Measurements from ENCODE around the gene PALD1. TPM values are rescaled to one million over a fixed set of nuclear protein-coding genes. Genes with fewer than 3 reads are reported as not detected.

The PALD1 gene
- polyA plus RNA-seq, 1 of the 3 experiments (the other 2 are of a cell fraction), result 0.16 TPM

DNA sequence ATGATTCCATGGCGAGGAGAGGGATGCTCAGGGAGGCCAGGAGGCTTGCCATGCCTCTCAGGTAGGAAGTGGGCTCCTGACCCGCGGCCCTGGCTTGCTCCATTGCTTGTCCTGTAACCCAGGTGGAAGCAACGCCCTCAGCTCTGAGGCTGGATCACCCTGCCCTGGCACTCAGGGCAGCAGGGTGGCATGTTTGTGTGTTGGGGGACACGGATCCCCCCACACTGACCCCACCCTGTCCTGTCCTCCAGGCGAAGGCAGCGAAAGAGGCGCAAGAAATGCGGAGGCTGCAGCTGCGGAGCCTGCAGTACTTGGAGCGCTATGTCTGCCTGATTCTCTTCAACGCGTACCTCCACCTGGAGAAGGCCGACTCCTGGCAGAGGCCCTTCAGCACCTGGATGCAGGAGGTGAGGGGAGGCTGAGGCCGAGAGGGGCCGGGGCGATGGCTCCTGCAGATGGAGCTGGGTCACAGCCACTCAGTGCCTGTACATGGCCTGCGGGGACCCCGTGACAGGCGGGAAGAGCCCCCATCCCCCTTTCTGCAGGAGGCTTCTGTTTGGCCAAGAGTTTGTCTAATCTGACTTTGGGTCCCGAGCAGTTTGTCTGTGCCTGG lies 85.7 kb downstream of the PALD1 start:
- DNase-seq, result no peak
- H4K20me1 ChIP-seq (ENCODE audit: insufficient read depth), result no peaks in the 10 kb centered on the region
- H3K79me2 ChIP-seq (ENCODE audit: insufficient read depth), result no peaks in the 10 kb centered on the region
- CTCF ChIA-PET, result interaction anchor here (1.1 to 1.5 kb wide), 3 partner anchors 11 to 103 kb away, joined by 3 to 4 read pairs (median 4); no protein-coding TSS in a partner anchor
- TF ChIP-seq, protein P1, sequence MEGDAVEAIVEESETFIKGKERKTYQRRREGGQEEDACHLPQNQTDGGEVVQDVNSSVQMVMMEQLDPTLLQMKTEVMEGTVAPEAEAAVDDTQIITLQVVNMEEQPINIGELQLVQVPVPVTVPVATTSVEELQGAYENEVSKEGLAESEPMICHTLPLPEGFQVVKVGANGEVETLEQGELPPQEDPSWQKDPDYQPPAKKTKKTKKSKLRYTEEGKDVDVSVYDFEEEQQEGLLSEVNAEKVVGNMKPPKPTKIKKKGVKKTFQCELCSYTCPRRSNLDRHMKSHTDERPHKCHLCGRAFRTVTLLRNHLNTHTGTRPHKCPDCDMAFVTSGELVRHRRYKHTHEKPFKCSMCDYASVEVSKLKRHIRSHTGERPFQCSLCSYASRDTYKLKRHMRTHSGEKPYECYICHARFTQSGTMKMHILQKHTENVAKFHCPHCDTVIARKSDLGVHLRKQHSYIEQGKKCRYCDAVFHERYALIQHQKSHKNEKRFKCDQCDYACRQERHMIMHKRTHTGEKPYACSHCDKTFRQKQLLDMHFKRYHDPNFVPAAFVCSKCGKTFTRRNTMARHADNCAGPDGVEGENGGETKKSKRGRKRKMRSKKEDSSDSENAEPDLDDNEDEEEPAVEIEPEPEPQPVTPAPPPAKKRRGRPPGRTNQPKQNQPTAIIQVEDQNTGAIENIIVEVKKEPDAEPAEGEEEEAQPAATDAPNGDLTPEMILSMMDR (IDR thresholded peaks at IDR 0.05), result no peak
- TF ChIP-seq TCF12 (IDR thresholded peaks at IDR 0.05), result no peak
- TF ChIP-seq EP300 (IDR thresholded peaks at IDR 0.05; ENCODE audit: borderline replicate concordance in 1 of 2, low read depth in 1 of 2, low read length in 1 of 2), result no peak
- TF ChIP-seq JUND (IDR thresholded peaks at IDR 0.05), result no peak
- TF ChIP-seq RXRA (IDR thresholded peaks at IDR 0.05; ENCODE audit: borderline replicate concordance, low read depth), result no peak
- TF ChIP-seq FOXM1 (IDR thresholded peaks at IDR 0.05; ENCODE audit: low read depth), result no peak
- TF ChIP-seq, protein P2, sequence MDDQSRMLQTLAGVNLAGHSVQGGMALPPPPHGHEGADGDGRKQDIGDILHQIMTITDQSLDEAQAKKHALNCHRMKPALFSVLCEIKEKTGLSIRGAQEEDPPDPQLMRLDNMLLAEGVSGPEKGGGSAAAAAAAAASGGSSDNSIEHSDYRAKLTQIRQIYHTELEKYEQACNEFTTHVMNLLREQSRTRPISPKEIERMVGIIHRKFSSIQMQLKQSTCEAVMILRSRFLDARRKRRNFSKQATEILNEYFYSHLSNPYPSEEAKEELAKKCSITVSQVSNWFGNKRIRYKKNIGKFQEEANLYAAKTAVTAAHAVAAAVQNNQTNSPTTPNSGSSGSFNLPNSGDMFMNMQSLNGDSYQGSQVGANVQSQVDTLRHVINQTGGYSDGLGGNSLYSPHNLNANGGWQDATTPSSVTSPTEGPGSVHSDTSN (IDR thresholded peaks at IDR 0.05), result no peak
- TF ChIP-seq NFIC (IDR thresholded peaks at IDR 0.05; ENCODE audit: borderline replicate concordance), result no peak
- no peak for TF ChIP-seq GATA2 (CRISPR knock-in tag; IDR thresholded peaks at IDR 0.05)
- TF ChIP-seq SMC3 (IDR thresholded peaks at IDR 0.05; ENCODE audit: low read depth, low read length), result no peak
- no peak for TF ChIP-seq SIN3A (IDR thresholded peaks at IDR 0.05; ENCODE audit: borderline replicate concordance, low read depth, low read length)
- TF ChIP-seq, protein P3, sequence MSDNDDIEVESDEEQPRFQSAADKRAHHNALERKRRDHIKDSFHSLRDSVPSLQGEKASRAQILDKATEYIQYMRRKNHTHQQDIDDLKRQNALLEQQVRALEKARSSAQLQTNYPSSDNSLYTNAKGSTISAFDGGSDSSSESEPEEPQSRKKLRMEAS (IDR thresholded peaks at IDR 0.05; ENCODE audit: low read depth), result no peak
- no peak for TF ChIP-seq EZH2phosphoT487 (IDR thresholded peaks at IDR 0.05; ENCODE audit: borderline replicate concordance, low read depth)
- H3K4me3 ChIP-seq (ENCODE audit: low read depth in 2 of 2, low read length in 1 of 2), result no peak overlapping the region
- H3F3A ChIP-seq (replicated peaks; ENCODE audit: insufficient read depth), result no peaks in the 10 kb centered on the region
- no peaks in the 10 kb centered on the region for H3K27me3 ChIP-seq (ENCODE audit: insufficient read depth)
- H2AFZ ChIP-seq (ENCODE audit: low read depth), result no peak overlapping the region
- 83% methylated on average over 16 of the region's 21 CpGs for WGBS (ENCODE audit: low lambda C conversion rate)
- no peaks in the 10 kb centered on the region for H3K36me3 ChIP-seq (replicated peaks in 1 of 2; ENCODE audit: control insufficient read depth in 1 of 2, insufficient read depth in 2 of 2, low read length in 1 of 2)
- no peaks in the 10 kb centered on the region for H3K9me2 ChIP-seq
- H3K9ac ChIP-seq, result no peak overlapping the region
- H3K27ac ChIP-seq (ENCODE audit: low read depth in 2 of 2, low read length in 1 of 2), result peak overlapping the region in 1 of 2 experiments; percentile 93; a peak in 1 of 4 replicates
- POLR2A ChIA-PET, result no interaction called here
- peaks cover 0 to 52% of the 10 kb centered on the region in 2 experiments; a peak in 1 of 4 replicates for H3K4me1 ChIP-seq (ENCODE audit: control insufficient read depth in 1 of 2, insufficient read depth in 2 of 2, low read depth in 1 of 2, low read length in 1 of 2)
- no peaks in the 10 kb centered on the region for H3K9me3 ChIP-seq
- no peak overlapping the region for H3K4me2 ChIP-seq

DNA sequence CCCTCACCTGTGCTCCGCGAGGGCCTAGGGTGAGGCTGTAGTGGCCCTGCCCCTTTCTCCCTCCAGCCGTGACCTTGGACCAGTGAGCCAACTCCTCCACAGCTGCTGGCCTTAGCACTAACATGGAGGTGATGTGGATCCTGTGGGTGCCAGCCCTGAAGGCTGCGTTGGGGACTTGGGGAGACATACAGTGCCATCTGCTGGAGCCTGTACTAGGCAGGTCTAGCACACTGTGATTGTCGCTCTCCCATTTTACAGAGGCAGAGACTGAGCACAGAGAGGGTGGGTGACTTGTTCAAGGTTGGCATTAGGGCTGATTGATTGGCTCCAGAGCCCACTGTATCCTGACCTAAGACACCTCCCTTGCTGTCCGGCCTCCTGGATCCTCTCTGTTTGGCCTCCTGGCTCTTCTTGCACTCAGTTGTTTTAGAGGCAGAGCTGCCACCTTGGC lies 86.4 kb downstream of the PALD1 start:
- Histone ChIP-seq H3K9me2 (no peaks in the 10 kb centered on the region), H3K4me3 (ENCODE audit: low read depth in 2 of 2, low read length in 1 of 2) (no peak overlapping the region), H4K20me1 (ENCODE audit: insufficient read depth) (no peaks in the 10 kb centered on the region), H3K9me3 (no peaks in the 10 kb centered on the region), H3K4me2 (no peak overlapping the region), H3K9ac (no peak overlapping the region), H2AFZ (ENCODE audit: low read depth) (no peak overlapping the region), H3K4me1 (ENCODE audit: control insufficient read depth in 1 of 2, insufficient read depth in 2 of 2, low read depth in 1 of 2, low read length in 1 of 2) (peaks cover 0 to 45% of the 10 kb centered on the region in 2 experiments; a peak in 1 of 4 replicates), H3K27me3 (ENCODE audit: insufficient read depth) (no peaks in the 10 kb centered on the region), H3F3A (replicated peaks; ENCODE audit: insufficient read depth) (no peaks in the 10 kb centered on the region), H3K36me3 (replicated peaks in 1 of 2; ENCODE audit: control insufficient read depth in 1 of 2, insufficient read depth in 2 of 2, low read length in 1 of 2) (no peaks in the 10 kb centered on the region), H3K79me2 (ENCODE audit: insufficient read depth) (no peaks in the 10 kb centered on the region), H3K27ac (ENCODE audit: low read depth in 2 of 2, low read length in 1 of 2) (no peak overlapping the region; a peak in 1 of 4 replicates)
- ChIA-PET POLR2A (no interaction called here), CTCF (interaction anchor here (0.6 to 1.5 kb wide), 5 partner anchors 10 to 194 kb away, joined by 3 to 4 read pairs (median 3); no protein-coding TSS in a partner anchor)
- DNase-seq, result no peak
- WGBS (ENCODE audit: low lambda C conversion rate), result 49% methylated on average over 2 of the region's 6 CpGs
- no peak for TF ChIP-seq NFIC (IDR thresholded peaks at IDR 0.05; ENCODE audit: borderline replicate concordance)
- no peak for TF ChIP-seq TCF12 (IDR thresholded peaks at IDR 0.05)
- no peak for TF ChIP-seq NRF1 (IDR thresholded peaks at IDR 0.05; ENCODE audit: low read depth, low read length)
- TF ChIP-seq, protein P4, sequence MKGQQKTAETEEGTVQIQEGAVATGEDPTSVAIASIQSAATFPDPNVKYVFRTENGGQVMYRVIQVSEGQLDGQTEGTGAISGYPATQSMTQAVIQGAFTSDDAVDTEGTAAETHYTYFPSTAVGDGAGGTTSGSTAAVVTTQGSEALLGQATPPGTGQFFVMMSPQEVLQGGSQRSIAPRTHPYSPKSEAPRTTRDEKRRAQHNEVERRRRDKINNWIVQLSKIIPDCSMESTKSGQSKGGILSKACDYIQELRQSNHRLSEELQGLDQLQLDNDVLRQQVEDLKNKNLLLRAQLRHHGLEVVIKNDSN (IDR thresholded peaks at IDR 0.05; ENCODE audit: borderline replicate concordance, low read depth), result no peak
- no peak for TF ChIP-seq TAF1 (IDR thresholded peaks at IDR 0.05; ENCODE audit: borderline replicate concordance, low read depth, low read length)
- TF ChIP-seq TEAD4 (IDR thresholded peaks at IDR 0.05; ENCODE audit: borderline replicate concordance, insufficient read depth), result no peak
- 0 out of 2 replicates have a peak, but pooled peaks have one; percentile 9 for TF ChIP-seq RAD21 (IDR thresholded peaks at IDR 0.05; ENCODE audit: low read length)
- TF ChIP-seq RCOR1 (IDR thresholded peaks at IDR 0.05; ENCODE audit: low read length), result no peak

All from SK-N-SH (cell line).